Germinal center (tissue), 1 donor: Measurements from ENCODE around the gene SP100.
A peak's percentile ranks its signal among the peaks of the same experiment; 100 is the strongest.

Experiments used
- DNase-seq: peaks from one replicate; pipeline ENCODE4 v3.0.0; 2012; ENCODE audit warnings: mixed read lengths, low spot score

SP100 gene

GRCh38 chr2:230552181-230552580 lies 136.2 kb downstream of the SP100 start:
- DNase-seq = no peak

GRCh38 chr2:230557065-230557464 lies 141.1 kb downstream of the SP100 start:
- no peak for DNase-seq

GRCh38 chr2:230564805-230565779 lies 149.1 kb downstream of the SP100 start:
- DNase-seq = peak; percentile 59

GRCh38 chr2:230569298-230569697 lies 153.3 kb downstream of the SP100 start:
- DNase-seq = no peak

GRCh38 chr2:230570987-230571386 lies 155.0 kb downstream of the SP100 start:
- no peak for DNase-seq

- no peak for DNase-seq
These were observed 159.8 kb downstream of the SP100 start for GRCh38 chr2:230575642-230576324.

- no peak for DNase-seq
These were observed 161.1 kb downstream of the SP100 start for GRCh38 chr2:230577114-230577513.

- no peak for DNase-seq
These were observed 162.1 kb downstream of the SP100 start for GRCh38 chr2:230578106-230578505.

- peak; percentile 56 for DNase-seq
These were observed 166.9 kb downstream of the SP100 start for GRCh38 chr2:230582851-230583283.

- no peak for DNase-seq
These were observed 167.6 kb downstream of the SP100 start for GRCh38 chr2:230583581-230583980.

- no peak for DNase-seq
These were observed 170.5 kb downstream of the SP100 start for GRCh38 chr2:230586328-230586982.

- no peak for DNase-seq
These were observed 173.0 kb downstream of the SP100 start for GRCh38 chr2:230589025-230589424.

GRCh38 chr2:230589497-230590015 lies 173.6 kb downstream of the SP100 start:
- DNase-seq = peak; percentile 67

- DNase-seq = no peak
These were observed 174.3 kb downstream of the SP100 start for GRCh38 chr2:230590333-230590732.

GRCh38 chr2:230591850-230592249 lies 175.8 kb downstream of the SP100 start:
- no peak for DNase-seq

GRCh38 chr2:230592775-230593174 lies 176.8 kb downstream of the SP100 start:
- no peak for DNase-seq
